GM20431 (cell line): ENCODE results near the gene COPS7A.
"Not testable (repeated sequence)": the region's sequence is repeated elsewhere in the genome, so short reads cannot be mapped to it uniquely, and the experiment has no call there.

Experiments used
- in situ Hi-C: fragments of 300-500 bp; cut with MseI, MboI; formaldehyde crosslinking; loops from one replicate; pipeline ENCODE4 v1.15.0; 2020; ENCODE audit warnings: low sequenced_read_pairs; ENCODE audit not compliant: unreplicated experiment

COPS7A gene

DNA sequence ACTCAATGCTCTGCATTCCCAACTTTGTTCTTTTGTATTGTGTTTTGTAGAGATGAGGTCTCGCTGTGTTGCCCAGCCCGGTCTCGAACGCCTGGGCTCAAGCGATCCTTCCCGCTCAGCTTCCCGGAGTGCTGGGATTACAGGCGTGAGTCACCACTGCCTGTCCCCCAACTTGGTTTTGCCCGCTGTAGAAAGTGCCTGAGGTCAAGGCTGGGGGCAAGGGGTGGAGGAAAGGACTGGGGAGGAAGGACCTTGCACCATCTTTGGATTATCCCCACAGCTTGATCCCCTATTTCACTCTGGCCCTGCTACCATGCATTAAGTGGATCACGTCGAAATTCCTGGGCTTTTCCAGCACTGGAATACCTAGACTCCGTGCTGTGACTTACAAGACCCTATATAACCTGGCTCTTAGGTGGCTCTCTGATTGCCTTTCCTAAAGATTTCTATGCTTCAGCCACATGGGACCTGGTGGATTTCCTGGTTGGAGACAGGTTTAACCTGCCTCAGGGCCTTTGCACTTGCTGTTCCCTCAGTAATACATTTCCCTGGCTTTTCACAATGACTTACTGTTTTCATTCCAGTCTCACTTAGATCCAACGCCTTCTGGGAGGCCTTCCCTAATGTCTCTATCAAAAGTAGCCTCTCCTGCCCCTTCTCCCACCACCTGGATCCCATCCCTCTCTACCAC is 22.6 kb upstream of the COPS7A start:
- in situ Hi-C loops, result no loop called here

DNA sequence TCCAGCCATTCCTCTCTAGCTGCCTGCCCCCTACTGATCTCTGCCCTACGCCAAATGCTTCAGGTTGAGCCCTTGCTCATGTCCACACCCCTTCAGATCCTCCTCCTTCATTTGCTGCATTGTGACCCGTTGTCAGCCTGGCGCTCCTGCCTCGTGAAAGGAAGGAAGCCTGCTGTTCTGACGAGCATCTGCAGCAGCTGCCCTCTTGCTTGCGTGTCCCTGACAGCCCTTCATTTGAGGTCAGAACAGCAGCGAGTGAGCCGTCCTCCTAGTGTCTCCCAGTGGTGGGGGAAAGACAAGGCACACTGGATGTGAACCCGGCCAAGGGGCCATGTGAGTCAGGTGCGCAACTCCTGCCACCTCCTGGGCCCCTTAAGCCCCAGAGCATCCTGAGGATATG is 20.2 kb upstream of the COPS7A start:
- in situ Hi-C loops, result no loop called here

DNA sequence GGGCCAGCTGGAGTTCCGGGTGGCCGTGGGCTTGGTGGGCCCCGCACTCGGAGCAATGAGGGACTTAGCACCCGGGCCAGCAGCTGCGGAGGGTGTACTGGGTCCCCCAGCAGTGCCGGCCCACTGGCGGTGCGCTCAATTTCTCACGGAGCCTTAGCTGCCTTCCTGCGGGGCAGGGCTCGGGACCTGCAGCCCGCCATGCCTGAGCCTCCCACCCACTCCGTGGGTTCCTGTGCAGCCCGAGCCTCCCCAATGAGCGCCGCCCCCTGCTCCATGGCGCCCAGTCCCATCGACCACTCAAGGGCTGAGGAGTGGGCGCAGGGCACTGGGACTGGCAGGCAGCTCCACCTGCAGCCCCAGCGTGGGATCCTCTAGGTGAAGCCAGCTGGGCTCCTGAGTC is 15.5 kb upstream of the COPS7A start:
- in situ Hi-C loops, result not testable (repeated sequence)

DNA sequence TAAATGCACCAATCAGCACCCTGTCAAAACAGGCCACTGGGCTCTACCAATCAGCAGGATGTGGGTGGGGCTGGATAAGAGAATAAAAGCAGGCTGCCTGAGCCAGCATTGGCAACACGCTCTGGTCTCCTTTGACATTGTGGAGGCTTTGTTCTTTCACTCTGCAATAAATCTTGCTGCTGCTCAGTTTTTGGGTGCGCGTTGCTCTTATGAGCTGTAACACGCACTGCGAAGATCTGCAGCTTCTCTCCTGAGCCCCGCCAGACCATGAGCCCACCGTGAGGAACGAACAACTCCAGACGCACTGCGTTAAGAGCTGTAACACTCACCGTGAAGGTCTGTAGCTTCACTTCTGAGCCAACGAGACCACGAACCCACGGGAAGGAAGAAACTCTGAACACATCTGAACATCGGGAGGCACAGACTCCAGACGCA is 14.9 kb upstream of the COPS7A start:
- in situ Hi-C loops, result no loop called here

DNA sequence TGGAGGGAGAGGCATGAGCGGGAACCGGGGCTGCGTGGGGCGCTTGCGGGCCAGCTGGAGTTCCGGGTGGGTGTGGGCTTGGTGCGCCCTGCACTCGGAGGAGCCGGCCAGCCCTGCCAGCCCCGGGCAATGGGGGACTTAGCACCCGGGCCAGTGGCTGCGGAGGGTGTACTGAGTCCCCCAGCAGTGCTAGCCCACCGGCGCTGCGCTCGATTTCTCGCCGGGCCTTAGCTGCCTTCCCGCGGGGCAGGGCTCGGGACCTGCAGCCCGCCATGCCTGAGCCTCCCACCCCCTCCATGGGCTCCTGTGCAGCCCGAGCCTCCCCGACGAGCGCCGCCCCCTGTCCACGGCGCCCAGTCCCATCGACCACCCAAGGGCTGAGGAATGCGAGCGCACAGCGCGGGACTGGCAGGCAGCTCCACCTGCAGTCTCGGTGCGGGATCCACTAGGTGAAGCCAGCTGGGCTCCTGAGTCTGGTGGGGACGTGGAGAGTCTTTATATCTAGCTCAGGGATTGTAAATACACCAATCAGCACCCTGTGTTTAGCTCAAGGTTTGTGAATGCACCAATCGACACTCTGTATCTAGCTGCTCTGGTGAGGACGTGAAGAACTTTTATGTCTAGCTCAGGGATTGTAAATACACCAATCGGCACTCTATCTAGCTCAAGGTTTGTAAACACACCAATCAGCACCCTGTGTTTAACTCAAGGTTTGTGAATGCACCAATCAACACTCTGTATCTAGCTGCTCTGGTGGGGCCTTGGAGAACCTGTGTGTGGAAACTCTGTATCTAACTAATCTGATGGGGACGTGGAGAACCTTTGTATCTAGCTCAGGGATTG is 7.6 kb upstream of the COPS7A start:
- in situ Hi-C loops, result not testable (repeated sequence)

DNA sequence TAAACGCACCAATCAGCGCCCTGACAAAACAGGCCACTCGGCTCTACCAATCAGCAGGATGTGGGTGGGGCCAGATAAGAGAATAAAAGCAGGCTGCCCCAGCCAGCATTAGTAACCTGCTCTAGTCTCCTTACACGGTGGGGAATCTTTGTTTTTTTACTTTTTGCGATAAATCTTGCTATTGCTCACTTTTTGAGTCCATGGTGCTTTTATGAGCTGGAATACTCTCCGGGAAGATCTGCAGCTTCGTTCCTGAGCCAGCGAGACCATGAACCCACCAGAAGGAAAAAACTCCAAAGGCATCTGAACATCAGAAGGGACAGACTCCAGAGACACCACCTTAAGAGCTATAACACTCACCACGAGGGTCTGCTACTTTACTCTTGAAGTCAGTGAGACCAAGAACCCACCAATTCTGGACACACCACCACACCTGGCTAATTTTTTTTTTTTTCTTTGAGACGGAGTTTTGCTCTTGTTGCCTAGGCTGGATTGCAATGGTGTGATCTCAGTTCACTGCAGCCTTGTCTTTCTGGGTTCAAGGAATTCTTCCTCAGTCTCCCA is 6.9 kb upstream of the COPS7A start:
- in situ Hi-C loops, result no loop called here

DNA sequence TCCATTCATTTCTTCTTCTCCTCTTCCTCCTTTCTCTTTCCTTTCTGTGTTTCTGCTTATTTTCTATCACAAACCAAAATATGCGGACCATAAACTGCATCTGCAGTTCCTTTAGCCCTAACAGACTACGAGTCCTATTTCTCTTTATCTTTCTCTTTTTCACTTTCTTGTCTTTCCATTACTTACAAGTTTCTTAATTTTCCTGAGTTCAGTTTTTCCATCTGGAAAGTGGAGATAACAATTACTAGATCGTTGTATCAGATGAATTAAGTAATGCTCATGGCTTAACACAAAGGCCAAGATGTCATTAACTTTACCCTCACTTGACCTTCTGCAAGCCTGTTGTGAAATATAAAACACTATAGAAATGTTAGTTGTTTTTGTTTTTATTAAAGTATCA is 983 bp upstream of the COPS7A start:
- in situ Hi-C loops, result no loop called here

DNA sequence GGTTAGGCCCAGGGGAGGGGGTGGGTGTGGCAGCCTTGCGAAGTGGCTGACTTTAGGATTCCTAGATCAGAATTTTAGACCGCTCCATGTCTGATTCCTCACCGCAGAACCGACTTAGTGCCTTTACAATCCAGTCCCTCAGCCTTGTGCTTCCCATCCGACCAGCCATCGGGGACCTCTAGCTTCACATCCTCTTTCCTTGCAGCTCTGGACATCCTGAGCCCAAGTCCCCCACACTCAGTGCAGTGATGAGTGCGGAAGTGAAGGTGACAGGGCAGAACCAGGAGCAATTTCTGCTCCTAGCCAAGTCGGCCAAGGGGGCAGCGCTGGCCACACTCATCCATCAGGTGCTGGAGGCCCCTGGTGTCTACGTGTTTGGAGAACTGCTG is 557 bp downstream of the COPS7A start:
- in situ Hi-C loops, result no loop called here

DNA sequence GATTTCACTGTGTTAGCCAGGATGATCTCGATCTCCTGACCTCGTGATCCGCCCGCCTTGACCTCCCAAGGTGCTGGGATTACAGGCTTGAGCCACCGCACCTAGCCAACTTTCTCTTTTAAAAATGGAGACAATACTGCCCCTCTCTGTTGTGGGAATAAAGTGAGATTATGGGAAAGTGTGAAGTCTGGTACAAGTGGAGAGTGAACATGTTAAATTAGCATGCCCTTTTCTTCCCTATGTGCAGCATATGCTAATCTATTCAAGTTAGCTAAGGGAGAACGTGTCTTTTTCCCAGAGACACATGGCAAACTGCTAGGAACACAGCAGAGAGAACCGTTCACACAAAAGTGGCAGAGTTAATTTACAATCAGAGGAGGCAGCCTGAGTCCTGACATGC is 1.5 kb downstream of the COPS7A start:
- in situ Hi-C loops, result loop anchor here (25.0 kb wide), 1 partner anchor 112 kb away; the partner anchor contains the start of genes GNB3 and P3H3

DNA sequence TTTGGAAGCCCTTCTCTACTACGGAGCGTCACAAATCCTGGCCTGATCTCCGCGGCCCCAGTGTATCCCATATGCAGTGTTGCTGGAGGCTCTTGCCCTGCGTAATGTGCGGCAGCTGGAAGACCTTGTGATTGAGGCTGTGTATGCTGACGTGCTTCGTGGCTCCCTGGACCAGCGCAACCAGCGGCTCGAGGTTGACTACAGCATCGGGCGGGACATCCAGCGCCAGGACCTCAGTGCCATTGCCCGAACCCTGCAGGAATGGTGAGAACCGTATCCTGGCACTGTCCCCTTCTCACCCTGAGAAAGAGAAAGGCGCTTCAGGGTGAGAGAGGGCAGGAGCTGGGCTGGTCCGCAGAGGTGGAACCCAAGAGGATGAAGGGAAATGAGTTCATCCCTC is 5.3 kb downstream of the COPS7A start:
- in situ Hi-C loops, result loop anchor here (25.0 kb wide), 1 partner anchor 108 kb away; the partner anchor contains the start of genes GNB3 and P3H3

DNA sequence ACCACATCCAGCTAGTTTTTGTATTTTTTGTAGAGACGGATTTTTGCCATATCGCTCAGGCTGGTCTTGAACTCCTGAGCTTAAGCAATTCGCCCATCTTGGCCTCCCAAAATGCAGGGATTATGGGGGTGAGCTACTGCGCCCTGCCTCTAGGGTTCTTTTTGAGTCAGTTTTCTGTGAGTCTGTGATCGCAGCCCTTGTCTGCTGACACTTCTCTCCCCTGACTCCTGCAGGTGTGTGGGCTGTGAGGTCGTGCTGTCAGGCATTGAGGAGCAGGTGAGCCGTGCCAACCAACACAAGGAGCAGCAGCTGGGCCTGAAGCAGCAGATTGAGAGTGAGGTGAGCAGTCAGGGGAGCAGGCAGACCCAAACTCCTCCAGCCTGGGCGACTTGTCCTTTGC is 6.3 kb downstream of the COPS7A start:
- in situ Hi-C loops, result loop anchor here (25.0 kb wide), 1 partner anchor 107 kb away; the partner anchor contains the start of genes GNB3 and P3H3

DNA sequence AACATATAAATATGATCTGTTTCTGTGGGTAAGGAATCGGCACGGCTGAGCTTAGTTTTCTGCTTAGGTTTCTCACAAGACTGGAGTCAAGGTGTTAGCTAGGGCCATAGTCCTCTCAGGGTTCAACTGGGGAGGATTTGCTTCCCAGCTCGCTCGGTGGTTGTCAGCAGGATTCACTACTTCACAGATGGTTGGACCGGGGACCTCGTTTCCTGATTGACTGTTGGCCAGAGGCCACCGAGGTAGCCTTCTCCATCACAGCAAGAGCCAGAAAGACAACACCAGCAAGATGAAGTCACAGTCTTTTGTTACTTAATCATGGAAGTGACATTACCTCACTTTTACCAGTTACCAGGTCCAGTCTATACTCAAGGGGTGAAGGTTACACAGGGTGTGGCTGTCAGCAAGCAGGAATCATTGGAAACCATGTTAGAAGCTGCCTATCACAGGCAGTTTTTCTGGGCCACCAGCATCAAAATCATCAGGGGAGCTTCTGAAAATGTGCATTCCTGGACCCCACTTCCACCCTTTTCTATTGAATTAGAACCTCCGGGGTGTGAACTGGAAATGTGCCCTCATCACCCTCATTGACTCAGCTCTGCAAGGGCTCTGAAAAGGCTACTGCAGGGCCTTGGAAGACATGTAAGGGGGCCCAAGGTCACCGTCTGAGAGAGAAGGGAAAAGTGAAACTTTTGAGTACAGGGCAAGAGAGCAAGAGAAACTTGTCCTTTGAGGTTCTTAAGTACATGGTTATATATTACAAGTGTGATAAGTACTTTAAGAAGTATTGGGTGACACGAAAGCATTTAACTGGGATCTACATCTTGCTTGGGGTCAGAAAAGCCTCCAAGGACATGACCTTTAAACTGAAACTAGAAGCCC is 10.9 kb downstream of the COPS7A start:
- in situ Hi-C loops, result loop anchor here (25.0 kb wide), 1 partner anchor 103 kb away; the partner anchor contains the start of genes GNB3 and P3H3

DNA sequence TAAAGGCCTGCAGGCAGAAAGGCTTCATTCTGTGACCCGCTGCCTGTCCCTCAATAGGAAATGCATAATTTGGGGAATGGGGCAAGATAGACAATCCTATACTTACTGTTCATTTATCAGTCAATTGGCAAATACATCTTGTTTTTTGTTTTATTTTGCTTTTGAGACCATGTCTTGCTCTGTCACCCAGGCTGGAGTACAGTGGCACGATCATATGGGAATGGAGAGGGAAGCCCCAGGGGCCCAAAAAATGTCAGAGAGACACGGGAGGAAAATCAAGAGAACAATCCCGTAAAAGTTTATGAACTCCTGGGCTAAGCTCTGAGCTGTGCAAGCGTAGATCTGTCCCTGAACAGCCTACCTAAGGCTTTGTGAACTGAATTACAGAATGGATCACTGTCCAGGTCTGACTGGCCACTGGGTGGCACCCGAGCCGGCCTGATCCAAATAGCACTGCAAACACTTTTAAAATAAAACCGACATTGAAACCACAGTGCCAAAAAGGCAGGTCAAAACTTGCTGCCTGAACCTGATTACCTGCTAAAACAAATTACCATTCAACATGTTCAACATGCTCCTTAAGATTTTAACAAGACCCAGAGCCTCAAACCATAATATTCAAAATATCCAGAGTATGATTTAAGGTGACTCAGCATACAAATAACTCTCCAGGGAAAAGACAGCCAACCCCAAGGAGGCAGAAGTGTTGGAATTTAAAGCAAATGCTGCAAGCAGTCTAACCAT is 11.8 kb downstream of the COPS7A start:
- in situ Hi-C loops, result loop anchor here (25.0 kb wide), 1 partner anchor 102 kb away; the partner anchor contains the start of genes GNB3 and P3H3

DNA sequence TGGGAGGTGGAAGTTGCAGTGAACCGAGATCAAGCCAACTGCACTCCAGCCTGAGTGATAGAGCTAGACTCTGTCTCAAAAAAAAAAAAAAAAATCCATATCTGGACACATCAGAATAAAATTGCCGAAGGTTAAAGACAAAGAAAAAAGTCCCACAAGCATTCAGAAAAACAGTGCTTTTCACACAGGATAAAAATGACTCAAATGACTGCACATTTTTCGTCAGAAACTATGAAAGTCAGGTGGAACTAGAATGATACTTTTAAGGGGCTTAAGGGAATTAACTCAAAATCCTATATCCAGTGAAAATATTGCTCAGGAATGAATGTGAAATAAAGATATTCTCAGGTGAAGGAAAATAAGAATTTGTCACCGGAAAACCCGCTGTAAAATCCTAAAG is 12.9 kb downstream of the COPS7A start:
- in situ Hi-C loops, result loop anchor here (25.0 kb wide), 1 partner anchor 101 kb away; the partner anchor contains the start of genes GNB3 and P3H3

DNA sequence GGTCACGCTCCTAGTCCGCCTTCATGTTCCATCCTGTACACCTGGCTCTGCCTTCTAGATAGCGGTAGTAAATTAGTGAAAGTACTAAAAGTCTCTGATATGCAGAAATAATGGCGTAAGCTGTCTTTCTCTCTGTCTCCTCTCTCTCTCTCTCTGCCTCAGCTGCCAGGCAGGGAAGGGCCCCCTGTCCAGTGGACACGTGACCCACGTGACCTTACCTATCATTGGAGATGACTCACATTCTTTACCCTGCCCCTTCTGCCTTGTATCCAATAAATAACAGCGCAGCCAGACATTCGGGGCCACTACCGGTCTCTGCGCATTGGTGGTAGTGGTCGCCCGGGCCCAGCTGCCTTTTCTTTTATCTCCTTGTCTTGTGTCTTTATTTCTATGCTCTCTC is 18.2 kb downstream of the COPS7A start:
- in situ Hi-C loops, result loop anchor here (25.0 kb wide), 1 partner anchor 95 kb away; the partner anchor contains the start of genes GNB3 and P3H3

DNA sequence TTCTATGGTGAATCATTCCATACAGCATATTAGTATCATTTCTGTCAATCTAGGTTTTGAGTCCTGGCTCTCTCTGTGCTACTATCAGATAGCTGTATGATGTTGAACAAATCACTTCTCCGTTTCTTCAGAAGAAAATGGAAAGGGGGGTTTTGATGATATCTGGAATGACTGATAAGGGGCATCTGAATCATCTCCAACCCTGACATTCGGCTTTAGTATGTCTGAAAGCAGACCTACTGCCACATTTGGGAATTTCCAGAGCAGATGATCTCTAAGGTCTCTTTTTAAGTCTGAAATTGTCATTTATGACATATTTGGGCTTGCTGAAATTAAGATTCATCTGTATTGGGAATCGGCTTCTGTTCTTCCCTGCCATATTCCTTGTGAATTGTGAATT is 19.0 kb downstream of the COPS7A start:
- in situ Hi-C loops, result loop anchor here (25.0 kb wide), 1 partner anchor 94 kb away; the partner anchor contains the start of genes GNB3 and P3H3

DNA sequence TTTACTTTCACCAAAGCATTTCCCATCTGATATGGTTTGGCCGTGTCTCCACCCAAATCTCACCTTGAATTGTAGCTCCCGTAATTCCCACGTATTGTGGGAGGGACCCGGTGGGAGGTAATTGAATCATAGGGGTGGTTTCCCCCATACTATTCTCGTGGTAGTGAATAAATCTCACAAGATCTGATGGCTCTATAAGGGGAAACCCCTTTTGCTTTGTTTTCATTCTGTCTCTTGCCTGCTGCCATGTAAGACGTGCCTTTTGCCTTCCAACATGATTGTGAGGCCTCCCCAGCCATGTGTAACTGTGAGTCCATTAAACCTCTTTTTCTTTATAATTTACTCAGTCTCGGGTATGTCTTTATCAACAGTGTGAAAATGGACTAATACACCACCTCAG is 19.5 kb downstream of the COPS7A start:
- in situ Hi-C loops, result loop anchor here (25.0 kb wide), 1 partner anchor 94 kb away; the partner anchor contains the start of genes GNB3 and P3H3

DNA sequence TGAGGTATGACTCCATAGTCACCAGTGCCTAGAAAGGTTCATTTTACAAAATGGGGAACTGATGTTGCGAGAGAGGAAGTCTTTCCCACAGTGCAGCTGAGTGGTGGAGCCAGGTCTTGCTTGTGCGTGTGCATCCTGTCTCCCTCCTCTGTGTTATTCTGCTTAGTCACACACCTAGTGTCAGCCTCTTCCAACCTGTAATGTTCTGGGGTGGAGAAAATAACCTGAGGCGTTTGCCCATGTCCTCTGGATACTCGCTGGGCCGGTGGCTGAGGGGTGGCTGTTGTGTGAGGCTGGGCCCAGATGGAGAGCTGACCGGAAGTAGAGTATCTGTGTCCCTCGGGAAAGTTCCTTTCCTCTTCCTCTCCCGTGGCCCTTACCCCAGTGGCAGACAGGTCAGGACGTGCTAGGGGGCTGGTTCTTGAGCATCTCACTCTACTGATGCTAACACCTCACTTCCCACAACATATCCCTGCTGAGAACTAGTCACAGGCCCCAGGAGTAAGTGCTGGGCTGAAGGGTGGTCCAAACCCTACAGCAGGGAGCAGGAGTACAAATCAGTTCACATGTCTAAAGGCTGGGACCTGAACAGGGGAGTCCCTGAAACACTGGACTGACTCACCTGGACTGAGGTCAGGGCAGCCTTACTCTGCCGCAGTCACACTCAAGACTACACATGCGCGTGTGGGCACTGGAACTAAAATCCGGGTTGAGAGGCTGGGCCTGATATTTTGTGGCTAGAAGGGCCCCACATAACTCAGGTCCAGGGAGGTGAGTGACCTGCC is 22.1 kb downstream of the COPS7A start:
- in situ Hi-C loops, result loop anchor here (25.0 kb wide), 1 partner anchor 91 kb away; the partner anchor contains the start of genes GNB3 and P3H3
